HG03439 (cell line): ENCODE results near the gene SAP30L.

ENCODE experiments used
- ATAC-seq: cut with Tn5 transposase; IDR thresholded peaks from one replicate; pipeline ENCODE4 v1.9.1; 2021; ENCODE audit warnings: mild to moderate bottlenecking, moderate library complexity; ENCODE audit not compliant: unreplicated experiment

SAP30L gene

DNA sequence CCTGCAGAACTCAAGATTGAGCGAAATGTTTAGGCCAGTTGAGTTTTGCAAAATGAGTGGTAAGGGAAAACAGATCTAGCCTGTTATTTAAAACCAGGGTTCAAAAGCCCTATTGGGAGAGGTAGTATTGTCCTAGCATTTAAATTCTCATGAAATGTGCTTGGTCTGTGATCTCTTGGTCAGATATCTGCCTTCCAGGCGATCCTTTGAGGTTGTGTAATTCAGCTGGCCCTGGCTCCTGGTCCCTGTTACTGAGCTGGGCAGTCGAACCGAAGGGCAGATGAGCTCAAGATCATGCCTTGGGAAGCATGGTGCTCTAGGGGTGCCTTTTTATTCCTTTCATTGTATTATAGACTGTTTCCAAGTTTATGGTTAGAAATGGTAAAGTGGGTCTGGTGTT lies 14.4 kb downstream of the SAP30L start:
- ATAC-seq = no peak

DNA sequence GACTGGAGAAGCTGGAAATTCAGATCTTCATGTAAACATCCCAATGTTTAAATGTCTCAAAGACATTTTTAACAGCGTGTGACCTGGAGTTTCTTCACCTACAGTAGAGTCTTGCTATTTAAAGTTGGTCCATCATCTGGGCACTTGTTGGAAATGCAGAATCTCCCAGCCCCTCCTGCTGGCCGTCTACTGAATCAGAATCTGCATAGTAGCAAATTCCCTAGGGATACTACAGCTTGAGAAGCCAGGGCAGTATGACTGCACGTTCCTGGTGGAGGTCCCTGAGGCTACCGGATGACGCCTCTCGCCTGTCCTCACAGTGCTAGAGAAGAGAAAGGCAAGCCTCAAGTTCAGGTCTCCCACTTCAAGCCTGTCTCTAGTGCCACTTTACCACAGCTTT lies 15.7 kb downstream of the SAP30L start:
- no peak for ATAC-seq

DNA sequence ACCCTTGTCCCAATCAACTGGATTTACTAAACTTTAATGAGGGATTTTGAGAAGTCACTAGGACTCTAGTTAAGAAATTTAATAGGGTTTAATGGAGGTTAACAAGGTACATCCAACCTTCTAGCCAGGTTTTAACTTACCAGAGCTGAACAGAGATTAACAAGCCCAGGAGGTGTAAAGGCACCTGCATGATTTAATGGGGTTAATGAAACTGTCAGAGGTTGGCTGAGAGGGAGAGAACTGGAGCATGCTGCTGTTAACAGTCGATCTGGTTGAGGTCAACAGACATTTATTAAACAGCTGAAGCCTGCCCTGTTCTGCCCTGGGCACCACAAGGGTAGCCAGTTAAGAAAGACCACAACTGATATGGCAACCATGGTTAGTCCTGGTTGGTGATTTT lies 18.6 kb downstream of the SAP30L start:
- no peak for ATAC-seq

DNA sequence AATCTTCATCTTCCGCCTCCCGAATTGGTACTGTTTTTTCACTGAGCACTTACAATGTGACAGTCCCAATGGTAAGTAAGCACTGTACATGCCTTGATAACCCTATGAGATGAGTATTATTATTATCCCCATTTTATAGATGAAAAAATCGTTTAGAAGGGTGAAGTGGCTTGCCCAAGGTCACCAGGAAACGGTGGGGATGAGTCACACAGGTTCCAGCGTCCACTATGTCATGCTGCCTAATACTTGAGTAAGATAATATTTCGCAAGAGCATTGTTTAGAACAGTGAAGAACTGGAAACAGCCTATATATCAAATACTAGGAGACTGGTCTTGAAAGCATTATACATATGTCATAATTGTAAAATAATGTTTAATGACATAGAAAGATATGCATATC lies 19.4 kb downstream of the SAP30L start:
- ATAC-seq = no peak

DNA sequence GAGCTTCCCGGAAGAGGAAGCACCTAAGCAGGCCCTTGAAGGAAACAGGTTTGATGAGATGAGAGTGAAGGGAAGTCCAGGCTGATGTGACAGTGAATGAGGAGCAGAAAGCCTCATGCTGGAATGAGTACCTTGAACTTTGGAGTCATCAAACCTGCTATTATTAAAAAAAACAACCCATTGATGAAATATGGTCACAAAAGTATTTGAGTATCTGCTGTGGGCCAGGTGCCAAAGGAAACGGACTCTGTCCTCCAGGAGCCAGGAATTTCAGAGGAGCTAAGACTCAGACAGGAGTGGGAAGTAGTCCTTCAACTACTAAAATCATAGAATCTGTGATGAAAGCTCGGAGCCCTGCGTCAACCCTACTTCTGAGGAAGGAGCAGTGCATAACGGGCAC lies 20.4 kb downstream of the SAP30L start:
- ATAC-seq = no peak

DNA sequence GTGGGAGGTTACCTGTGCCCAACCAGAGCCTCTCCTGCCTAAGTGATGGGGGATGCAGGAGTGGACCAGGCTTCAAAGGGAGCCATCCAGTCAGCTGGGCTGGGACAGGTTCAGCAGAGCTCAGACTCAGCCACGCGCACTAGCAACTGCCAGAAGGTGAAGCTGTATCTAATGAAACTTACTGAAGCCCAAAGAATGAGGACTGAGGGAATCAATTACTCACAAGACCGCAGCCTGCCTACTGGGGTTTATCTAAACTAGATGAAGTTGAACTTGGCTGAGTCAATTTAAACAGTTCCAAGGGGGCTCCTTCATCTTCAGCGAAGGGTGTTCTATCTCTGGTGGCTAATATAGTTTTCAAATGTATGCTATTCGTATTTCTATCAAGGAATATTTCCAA lies 20.9 kb downstream of the SAP30L start:
- no peak for ATAC-seq

DNA sequence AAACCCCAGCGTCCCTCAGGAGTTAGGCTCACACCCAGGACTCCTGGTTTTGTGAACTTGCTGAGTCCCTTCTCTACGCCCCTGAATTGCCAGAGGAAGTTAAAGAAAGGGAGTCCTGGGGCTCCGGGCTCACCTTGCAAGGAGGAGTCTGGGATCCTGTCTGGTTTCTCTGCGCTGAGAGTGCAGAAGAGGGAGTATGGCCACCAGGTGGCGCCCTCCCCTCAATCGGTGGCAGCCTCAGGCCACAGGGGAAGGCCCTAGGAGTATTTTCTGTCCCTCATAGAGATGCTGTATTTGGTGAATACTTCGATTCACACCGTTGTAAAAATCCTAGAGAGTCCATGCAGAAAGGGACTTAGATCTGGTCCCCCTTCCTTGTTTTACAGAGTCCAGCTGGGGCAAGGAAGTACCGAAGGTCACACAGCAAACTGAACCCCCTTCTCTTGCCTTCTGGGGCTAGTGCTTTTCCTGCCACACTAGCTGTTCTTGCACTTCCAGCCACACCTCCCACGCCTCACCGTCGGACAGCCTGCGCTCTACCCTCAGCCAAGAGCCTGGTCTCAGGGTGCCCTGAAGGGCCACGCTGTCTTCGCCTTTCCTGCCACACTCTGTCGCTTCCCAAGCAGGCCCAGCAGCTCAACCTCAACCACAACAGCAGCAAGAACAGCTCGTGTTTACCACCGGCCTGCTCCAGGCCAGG lies 22.0 kb downstream of the SAP30L start:
- ATAC-seq = peak; percentile 95

DNA sequence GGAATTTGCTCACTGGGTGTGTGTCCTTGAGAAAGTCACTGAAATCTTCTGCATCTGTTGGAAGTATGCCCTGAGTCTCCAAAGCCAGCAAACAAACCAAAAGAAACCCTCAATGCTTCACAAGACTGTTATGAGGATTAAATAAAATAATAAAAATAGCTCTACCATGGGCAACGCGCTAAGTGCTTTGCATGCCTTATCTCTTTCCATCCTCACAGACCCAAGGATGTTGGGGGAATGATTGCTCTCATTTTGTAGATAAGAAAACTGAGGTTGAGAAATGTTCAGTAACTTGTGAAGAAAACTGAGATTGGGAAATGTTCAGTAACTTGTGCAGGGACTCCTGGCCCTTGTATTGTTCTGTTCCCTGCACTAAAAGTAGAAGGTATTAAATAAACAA lies 24.3 kb downstream of the SAP30L start:
- ATAC-seq = no peak

DNA sequence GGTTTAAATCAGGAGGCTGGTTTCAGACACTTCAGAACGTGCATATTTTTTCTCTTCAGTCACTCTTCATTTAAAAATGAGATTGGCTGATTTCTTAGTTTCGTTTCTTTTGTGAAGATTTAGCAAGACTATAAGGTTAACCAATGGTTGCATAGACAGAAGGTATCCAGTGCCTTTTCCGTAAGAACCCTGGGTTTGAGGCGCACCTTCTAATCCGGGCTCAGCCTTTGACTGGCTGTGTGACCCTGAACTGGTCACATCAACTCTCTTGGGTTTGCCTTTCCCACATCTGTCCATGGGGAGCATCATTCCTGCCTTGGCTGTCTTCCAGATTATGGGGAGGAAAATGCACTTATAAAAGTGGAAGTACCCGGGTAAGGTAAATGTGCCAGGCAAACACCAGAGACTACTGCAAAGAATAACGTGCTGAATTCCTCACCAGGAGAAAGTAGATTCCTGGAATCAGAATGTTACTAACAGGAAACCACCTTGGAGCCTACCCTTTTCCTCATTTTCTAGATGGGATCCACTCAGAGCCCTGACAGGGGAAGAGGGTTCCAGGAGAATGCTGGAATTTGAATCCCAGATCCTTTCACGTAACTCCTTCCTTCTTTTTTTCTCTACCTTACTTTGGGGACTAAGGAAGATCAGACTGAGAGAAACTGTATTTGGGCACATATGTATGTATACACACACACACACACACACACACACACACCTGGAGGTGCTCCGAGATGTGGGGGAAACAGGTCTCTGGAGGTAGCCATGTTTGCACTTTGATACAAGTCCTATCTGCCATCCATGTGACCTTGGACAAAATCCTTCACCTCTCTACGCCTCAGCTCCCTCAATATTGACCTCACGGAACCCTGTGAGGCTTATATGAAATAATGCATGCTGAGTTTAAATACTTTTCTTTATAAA lies 25.4 kb downstream of the SAP30L start:
- no peak for ATAC-seq

DNA sequence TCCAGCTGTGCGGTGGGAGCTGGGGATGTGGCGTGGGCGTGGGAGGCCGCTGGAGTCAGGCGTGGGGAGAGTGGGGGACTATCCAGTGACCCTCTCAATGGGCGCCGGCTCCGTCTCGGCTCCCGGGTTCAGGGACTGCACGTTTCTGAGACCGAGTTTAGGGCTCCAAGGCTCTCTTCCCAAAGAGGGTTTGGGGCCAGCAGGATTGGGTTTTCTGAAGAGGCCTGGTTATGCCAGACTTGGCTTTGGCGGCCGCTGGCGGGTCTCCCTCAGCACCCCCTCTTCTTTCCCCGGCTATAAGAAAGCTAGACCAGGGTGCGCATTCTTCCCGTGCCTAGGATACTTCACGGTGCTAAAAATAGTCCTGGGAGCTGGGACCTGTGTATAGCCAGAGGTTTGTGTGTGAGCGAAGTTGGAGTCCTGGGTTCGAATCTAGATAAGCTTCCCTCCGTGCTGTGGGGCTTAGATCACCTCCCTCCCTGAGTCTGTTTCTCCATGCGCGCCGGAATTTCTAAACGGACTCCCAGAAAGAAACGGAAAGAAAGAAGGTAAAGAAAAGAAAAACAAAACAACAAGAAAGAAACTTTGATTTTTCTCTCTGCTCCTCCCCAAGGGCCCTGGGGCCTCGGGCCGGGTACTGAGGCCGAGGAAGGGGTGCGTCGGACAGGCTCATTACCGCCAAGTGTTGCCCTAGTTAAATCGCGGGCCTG lies 27.2 kb downstream of the SAP30L start:
- no peak for ATAC-seq

DNA sequence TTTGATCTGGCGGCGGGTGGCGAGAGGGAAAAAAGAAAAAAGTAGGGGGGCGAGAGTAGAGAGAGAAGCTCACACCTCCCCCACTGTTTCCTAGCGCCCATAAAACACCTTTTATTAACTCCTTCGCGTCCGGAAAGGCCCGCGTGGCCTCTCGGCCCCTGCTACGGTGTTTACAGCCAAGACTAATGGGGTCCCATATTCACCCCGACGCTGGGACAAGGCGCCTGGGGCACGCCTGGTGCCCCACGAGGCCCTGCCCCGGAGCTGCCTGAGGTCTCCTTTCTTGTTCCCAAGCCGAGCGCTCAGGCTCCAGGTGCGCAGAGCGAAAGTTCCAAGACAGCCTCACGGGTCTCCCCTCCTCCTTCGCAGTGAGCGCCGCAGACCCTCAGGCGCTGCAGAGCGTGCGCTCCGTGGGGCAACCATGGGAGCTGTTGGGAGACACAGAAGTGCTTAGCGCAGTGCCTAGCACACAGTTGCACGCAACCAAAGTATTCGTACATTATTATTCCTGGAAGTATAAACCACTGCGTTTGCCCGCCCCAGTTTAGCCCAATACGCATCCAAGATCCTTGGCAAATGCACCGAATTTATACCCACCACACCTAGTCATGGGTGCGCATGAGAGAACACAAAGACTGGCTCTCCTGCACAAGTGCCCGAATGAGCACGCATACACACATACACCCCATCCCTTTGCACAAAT lies 27.9 kb downstream of the SAP30L start:
- ATAC-seq = no peak

DNA sequence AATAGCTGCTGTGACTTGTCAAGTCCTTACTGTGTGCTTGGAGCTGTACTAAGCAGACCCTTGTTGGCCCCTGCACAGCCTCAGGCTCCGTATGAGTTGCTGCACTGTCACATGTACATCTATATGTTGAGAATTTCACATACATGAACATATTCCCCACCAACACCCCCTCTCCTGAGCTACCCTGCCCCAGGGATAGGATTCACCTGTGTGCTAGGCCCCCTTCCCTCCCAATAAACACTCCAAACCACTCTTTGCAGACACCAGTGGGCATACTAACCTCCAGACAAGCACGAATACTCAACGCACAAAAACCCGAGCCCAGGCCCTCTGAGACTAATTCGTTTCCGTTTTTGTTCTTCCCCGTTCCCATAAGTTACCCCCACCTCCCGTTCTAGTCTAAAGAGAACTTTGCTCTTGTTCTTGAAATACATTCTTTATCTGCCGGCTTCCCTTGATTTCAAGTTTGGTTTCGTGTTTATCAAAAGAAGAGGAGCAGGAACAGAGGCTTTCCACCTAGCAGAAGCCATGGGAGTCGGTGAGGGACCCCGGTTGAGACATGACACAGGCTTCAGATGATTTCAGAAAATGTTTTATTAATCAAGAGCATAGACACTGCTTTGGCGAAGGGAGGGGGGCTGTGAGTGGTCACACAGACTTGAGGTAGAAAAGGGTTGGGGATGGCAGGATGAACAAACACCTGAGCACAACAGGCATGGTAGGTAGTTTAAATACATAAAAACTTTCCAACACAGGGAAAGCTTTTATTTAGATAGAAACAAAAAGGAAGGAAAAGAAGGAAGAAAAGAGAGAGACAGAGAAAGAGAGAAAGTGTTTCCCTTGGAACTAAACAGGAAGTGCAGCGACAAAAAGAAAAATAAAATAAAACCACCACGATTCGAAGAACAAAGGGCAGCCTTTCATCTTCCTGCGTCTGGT lies 28.9 kb downstream of the SAP30L start:
- ATAC-seq = no peak

DNA sequence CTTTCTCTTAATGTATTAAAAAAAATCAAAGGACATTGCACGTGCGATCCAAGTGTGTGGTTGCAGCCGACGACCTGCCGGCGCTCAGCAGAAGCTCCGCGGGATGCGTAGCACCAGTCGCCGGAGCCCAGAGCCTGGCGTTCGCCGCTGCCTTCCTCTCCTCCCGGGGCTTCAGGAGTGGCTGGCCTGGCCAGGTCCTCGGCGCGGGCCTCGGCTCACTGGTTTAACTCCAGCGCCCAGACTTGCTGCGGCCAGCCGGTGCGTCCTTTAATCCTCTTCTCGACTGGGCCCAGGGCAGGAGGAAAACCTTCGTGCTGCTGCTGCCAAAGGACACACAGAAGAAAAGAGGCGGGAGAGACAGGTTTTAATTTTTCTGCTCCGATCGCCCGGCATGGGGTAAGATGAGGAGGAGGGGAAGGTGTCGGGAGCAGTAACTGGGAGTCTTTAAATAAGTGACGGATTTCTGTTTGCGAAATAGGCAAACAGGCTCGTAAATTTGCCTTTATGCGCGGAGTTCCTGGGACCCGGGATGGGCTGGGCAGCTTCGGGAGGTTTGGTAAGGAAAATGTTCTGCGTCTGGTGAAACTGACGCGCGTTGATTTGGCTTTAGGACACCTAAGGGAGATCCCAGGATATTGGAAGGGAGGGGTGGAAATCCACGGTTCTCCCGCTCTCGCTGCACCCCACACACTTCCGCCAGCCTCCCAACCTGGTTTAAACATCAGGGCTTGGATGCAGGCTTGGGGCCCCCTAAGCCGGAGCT lies 30.0 kb downstream of the SAP30L start:
- ATAC-seq = no peak

DNA sequence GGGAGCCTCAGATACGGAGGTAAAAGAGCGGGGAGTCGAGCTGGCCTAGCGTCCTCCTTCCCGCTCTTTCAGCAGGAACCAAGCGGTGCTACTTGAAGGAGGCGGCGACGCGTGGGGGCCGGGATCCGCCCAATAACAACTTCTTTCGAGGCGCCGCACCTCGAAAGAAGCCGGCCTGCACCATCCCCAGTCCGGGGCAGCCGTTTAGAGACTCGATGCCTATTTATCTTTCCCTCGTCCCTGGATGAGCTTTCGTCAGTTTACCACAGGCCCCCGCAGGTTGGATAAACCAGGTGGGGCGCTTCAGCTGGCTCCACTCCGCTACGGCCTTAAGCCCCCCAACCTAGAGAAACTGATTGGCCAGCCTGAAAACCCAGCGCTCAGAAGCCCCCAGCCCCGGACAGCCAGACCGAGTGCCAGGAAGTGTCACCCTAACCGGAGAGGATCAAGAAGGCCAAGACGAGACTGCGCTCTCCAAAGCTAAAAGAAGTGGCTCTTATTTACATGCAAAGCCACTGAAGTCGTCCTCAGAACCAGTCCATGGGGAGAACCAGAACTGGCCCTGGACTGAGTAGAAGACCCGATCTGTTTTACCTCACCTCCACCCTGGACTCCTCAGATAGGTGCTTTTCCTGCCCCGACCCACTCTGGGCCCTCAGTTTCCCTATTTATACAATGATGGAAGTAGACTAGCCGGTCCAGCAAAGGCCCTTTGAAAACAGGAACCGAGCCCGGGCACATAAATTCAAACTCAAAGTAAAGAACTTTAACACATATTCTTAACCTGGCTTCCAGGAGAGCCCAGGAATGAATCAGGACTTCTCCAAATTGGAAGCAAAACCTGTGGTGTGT lies 30.8 kb downstream of the SAP30L start:
- ATAC-seq = no peak

DNA sequence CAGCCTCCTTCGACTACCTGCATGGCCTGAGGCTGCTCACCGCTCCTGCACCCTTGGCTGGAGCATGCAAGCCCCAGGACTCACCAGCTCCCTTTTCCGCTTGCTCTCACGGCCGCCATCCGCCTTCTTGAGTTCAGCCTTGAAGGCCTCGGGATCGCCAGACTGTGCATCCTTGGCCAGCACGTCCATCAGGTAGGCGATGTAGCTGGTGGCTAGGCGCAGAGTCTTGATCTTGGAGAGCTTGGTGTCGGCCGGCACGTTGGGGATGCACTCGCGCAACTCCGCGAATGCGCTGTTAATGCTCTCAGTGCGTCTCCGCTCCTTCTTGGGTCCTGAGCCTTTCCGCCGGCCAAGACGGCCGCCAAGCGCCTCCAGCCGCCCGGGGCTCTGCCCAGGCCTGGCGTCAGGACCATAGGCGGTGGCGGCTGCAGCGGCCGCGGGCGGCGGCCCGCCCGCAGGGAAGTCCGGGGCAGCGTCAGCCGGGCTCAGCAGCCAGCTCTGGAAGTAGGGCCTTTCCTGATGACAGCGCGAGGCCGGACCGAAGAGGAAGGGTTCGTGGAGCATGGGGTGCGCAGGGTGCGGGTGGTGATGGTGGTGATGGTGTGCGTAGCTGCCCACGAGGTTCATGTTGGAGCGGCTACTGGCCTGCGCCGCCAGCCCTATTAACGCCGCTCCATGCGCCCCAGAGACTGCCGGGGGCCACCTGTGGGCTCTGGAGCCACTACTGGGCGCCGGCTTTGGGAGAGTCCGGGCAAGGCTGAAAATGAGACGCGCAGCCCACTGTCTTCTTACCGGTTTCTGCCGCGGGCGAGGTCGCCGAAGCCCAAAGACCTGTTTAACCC lies 31.8 kb downstream of the SAP30L start:
- ATAC-seq = no peak

DNA sequence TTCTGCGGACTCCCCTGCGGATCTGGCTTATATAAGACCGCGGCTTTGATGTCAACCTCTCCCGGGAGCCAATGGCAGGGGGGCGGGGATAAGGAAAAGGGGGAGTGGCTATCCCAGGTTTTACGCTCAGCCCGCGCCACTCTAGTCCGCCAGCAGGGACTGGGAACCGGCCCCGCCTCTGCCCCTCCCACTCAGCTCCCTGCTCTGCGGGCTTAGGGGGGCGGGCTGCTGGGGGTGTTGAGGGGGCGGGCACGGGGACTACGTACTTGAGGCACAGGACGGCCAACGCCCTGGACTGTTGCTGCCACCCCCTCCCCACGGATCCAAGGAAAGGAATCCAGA lies 32.4 kb downstream of the SAP30L start, which contains the start of gene HAND1:
Gene HAND1, minus strand, starts transcription at position 4 of the 342 bp plus-strand sequence. CDS start 219 bp downstream, outside the sequence.
- ATAC-seq = no peak

DNA sequence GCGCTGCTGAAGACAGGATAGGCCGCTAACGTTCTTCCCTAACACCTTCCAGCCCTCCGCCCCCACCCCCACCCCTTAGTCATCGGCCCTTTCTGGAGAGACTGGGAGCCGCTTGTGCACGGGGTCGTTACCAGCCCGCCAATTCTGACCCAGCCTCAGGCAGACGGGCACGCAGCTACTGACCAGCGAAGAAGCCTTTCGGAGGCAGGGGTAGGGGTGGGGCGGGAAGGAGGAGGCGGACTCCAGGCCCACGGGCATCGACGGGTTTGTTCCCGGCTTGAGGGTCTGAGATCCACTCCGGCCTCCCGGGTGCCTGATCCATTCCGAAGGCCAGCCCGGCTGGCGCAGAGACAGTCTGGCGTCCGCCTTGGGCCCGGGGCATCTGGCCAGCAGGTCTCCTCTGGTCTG lies 33.0 kb downstream of the SAP30L start:
- no peak for ATAC-seq
